Measurements from ENCODE around the gene PELI1.
"Not testable (repeated sequence)": the region's sequence is repeated elsewhere in the genome, so short reads cannot be mapped to it uniquely, and the experiment has no call there.

The PELI1 gene

GRCh38 chr2:64085936-64086335 lies 58.3 kb downstream of the PELI1 start:
- no peak for DNase-seq (ENCODE audit: low spot score)

GRCh38 chr2:64081046-64081445 lies 63.2 kb downstream of the PELI1 start:
- DNase-seq (ENCODE audit: low spot score): no peak

- no peak for DNase-seq (ENCODE audit: low spot score)
These were observed 64.0 kb downstream of the PELI1 start for GRCh38 chr2:64080179-64080578.

- DNase-seq (ENCODE audit: low spot score): not testable (repeated sequence)
These were observed 64.5 kb downstream of the PELI1 start for GRCh38 chr2:64079688-64080087.

- not testable (repeated sequence) for DNase-seq (ENCODE audit: low spot score)
These were observed 67.4 kb downstream of the PELI1 start for GRCh38 chr2:64076828-64077227.

- not testable (repeated sequence) for DNase-seq (ENCODE audit: low spot score)
These were observed 69.6 kb downstream of the PELI1 start for GRCh38 chr2:64074616-64075015.

GRCh38 chr2:64067326-64067725 lies 76.9 kb downstream of the PELI1 start:
- DNase-seq (ENCODE audit: low spot score): no peak

GRCh38 chr2:64065516-64065915 lies 78.7 kb downstream of the PELI1 start:
- no peak for DNase-seq (ENCODE audit: low spot score)

GRCh38 chr2:64063924-64064331 lies 80.3 kb downstream of the PELI1 start:
- peak; percentile 63 for DNase-seq (ENCODE audit: low spot score)

GRCh38 chr2:64063454-64063853 lies 80.8 kb downstream of the PELI1 start:
- DNase-seq (ENCODE audit: low spot score): no peak

- DNase-seq (ENCODE audit: low spot score): no peak
These were observed 81.4 kb downstream of the PELI1 start for GRCh38 chr2:64062840-64063239.

- no peak for DNase-seq (ENCODE audit: low spot score)
These were observed 85.0 kb downstream of the PELI1 start for GRCh38 chr2:64059270-64059669.

- DNase-seq (ENCODE audit: low spot score): no peak
These were observed 88.2 kb downstream of the PELI1 start for GRCh38 chr2:64056021-64056420.

GRCh38 chr2:64054161-64054915 lies 89.9 kb downstream of the PELI1 start:
- no peak for DNase-seq (ENCODE audit: low spot score)

GRCh38 chr2:64052463-64053241 lies 91.6 kb downstream of the PELI1 start:
- peak; percentile 92 for DNase-seq (ENCODE audit: low spot score)

GRCh38 chr2:64049633-64050220 lies 94.5 kb downstream of the PELI1 start:
- DNase-seq (ENCODE audit: low spot score): peak; percentile 76

- DNase-seq (ENCODE audit: low spot score): no peak
These were observed 98.3 kb downstream of the PELI1 start for GRCh38 chr2:64045938-64046337.
